HG03175 (cell line): ENCODE results near the gene PGAM1.
"Not testable (repeated sequence)": the region's sequence is repeated elsewhere in the genome, so short reads cannot be mapped to it uniquely, and the experiment has no call there.

Experiments
- ATAC-seq: cut with Tn5 transposase; IDR thresholded peaks from one replicate; pipeline ENCODE4 v1.9.1; 2021; ENCODE audit warnings: mild to moderate bottlenecking, moderate library complexity; ENCODE audit not compliant: unreplicated experiment

The PGAM1 gene

DNA sequence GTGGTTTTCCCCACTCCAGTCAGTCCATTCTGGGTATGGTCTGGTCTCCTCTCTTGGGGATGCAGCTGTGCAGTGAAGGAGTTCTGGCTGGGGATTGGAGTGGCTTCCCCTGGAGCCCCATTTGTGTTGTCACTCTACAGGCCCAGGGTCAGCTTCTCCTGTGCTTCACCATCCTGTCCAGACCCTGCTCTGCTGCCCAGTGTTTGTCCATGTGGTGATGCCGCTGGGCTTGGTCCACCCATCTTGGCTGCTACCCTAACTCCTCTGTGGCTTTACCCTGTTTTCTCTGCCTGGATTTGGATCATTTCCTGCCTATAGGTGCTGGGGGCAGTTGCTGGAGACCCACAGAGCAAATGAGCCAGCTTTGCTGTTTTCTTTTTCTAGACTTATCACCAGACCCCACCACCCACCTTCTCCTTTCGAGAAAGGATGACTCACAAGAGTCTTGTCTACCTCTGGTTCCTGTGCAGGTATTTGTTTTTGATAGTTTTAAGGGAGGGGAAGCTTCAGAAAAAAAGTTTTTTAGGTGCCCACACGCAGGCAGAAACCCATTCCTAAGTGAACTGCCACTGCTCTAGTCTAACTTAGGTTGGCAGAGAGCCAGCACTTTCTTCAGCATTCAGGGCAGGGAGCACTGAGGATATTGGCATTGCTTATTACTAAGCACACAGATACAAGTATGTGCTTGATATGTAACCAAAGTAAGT, 28.5 kb downstream of the PGAM1 start:
- no peak for ATAC-seq

DNA sequence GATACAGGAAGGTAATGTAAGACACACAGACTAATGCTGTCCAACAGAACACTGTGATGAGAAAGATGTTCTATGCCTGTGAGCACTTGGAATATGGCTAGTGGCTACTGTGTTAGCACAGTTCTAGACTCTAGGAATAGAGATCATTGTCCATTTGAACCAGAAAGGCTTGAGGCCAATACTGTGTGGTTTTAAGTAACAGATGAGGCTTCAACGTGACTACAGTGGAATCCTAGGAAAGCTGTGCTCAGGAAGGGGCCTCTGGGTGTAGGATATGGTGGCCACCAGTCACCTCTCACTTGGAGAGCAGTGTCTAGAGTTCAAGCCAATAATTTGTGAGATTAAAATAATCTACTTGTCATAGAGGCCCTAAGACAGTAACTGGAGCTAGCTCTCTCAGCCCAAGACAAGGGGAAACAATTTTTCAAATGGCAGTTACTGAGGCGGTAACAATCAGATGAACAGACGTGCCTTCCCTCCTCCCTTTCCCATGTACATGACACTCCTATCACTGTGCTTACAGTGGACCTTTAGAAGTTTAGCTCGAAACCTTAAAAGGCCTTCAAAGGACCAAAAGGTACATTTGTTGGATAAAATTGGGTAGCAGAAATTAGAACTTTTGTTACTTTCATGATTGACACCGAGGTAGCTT, 30.2 kb downstream of the PGAM1 start:
- no peak for ATAC-seq

DNA sequence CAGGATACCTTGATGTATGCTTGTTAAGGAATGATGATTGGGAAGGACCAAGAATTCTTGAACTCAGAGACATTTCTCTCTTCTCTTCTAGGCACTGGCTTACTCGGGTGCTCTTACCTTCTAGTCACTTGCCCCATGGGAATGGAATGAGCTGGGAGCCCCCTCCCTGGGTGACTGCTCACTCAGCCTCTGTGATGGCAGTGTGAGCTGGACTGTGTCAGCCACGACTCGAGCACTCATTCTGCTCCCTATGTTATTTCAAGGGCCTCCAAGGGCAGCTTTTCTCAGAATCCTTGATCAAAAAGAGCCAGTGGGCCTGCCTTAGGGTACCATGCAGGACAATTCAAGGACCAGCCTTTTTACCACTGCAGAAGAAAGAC, 30.7 kb downstream of the PGAM1 start:
- no peak for ATAC-seq

DNA sequence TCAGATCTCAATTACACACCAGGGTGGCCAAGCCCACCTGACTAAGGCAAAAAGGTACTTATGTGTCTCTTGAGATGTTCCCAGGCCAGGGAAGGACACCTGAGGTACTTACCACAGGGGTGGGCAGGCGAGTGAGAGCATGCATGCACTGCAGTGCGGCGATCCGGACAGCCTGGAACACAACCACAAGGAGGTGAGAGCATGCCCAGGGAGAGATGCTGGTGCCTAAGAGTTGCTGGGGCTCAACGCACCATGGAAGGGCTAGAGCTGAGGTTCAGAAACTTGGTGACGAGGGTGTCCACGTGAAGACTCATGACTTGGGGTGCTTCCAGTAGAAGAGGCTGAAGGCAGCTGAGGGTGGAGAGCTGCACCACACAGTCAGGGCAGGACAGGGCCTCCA, 33.1 kb downstream of the PGAM1 start:
- ATAC-seq, result no peak

DNA sequence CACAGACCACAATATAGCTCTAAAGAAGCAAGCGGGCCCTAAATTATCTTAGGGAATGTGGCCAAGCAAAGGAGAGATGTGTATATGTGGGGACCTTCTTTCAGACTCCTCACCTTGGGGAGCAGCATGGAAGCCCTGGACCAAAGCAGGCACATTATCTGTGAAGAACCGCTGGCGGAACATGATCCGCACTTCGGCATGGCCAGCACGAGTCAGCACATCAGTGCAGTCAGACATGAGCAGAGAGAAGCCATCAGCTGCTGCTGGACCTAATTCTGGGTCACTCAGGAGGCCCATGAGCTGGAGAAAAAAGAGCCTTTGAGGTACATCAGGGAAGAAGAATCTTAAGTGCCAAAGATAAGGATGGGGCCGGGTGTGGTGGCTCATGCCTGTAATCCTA, 33.9 kb downstream of the PGAM1 start:
- ATAC-seq, result no peak

DNA sequence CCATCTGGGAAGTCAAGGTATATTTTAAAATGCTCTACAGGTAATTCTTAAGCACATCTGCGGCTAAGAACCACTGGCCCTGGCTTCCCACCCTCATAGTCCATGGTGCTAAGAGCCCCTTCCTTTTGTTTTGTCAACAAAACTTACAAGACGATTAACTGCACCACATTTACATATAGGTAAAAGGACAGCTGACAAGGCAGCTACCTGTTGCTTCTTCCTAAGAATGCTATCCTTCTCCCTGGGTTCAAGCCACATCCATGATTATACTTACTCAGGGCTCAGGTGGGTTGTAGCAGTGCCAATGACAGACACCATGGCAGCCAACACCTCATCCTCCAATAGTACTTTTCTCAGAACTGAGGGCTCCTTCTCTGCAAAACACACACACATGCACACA, 36.3 kb downstream of the PGAM1 start:
- no peak for ATAC-seq

DNA sequence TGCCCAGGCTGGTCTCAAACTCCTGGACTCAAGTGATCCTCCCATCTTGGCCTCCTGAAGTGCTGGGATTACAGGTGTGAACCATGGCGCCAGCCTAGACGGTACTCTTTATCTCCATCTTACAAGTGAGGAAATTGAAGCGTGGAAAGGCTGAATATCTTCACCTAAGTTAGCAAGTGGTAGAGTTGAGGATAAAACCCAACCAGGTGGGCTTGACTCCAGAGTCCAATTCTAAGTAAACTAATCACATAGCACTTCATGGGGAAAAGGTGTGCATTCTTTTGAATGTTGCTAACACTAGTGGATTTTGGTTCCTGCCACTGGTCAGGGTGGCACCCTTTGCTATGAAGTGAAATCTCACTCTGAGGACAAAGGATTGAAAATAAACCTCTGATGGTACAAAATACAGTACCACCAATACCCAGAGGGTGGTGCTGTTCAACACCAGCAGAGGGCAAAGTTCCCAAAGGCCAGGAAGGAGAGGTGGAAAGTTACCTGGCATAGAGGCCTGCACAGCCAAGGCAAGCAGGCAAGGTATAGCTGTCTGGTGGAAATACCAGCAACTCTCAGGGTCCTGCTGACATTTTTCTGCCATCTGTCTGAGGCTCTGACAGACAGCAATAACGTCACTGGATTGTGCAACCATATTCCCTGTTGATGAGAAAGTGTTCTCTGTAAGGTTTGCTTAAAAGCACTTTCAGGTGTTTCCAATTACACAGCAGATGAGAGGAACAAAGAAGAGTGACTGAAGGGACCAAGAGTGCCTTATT, 37.6 kb downstream of the PGAM1 start:
- ATAC-seq, result no peak

DNA sequence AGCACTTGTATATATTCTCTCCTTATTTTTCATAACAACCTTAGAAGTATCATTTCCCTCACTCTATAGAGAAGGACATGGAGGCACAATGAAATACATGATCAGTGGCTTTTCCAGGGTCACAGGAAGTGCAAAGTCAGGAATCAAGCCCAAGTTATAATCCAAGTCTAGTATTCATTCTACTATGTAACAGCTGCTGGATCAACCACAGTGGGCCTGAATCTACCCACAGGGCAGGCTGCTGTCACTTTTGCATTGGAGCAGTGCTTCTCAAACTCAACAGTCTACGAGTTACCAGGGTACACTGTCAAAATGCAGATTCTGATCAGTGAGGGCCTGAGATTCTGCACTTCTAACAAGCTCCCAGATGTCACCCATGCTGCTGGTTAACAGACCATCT, 38.2 kb downstream of the PGAM1 start:
- ATAC-seq, result no peak

DNA sequence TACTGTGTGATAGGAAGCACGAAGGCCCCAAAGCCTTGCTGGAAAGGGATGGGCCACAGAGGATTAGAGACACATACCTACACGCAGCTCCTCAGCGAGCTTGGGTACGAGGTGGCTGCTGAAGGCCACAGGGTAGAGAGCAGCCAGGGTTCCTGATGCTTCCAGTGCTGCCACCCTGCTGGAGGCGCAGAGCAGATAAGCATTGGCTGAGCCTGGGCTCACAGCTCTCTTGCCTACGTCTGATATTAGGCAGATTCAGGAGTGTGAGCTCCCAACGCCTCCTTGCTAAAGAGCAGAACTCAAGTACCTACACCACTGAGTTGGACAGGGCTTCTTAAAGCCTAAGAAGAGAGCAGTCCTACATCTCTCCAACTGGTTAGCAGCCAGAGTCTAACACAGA, 40.0 kb downstream of the PGAM1 start:
- ATAC-seq, result no peak

DNA sequence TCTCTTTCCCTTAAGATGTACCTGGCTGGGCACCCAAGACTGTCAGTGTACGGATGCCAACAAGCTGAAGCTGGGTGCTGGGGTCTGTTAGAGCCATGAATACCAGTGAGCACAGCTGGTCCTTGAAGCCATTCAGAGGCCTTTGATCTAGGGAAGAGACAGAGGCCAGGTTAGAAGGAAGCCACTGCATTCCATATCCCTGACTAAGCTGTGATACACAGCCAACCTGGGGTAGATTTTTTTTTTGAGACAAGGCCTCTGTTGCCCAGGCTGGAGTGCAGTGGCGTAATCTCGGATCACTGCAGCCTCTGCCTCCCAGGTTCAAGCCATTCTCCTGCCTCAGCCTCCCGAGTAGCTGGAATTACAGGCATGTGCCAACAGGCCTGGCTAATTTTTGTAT, 40.8 kb downstream of the PGAM1 start:
- no peak for ATAC-seq

DNA sequence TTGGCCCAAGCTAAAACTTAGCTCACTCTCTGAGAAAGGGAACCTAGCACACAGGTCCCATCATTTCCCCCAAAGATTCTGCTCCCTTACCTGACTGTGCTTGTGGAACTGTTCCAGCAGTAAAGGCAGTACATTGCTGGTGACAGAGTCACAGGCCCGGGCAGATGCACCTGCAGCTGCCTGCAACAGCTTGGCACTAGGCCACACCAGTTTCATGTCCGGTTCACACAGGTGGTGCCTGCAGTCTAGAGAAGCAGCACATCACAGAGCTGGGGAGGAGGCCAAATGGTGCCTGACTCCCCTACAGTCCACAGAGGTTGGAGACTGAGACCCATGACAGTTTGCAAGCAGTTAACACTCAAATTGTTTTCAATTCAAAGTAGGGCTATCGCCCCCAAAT, 42.2 kb downstream of the PGAM1 start:
- no peak for ATAC-seq

DNA sequence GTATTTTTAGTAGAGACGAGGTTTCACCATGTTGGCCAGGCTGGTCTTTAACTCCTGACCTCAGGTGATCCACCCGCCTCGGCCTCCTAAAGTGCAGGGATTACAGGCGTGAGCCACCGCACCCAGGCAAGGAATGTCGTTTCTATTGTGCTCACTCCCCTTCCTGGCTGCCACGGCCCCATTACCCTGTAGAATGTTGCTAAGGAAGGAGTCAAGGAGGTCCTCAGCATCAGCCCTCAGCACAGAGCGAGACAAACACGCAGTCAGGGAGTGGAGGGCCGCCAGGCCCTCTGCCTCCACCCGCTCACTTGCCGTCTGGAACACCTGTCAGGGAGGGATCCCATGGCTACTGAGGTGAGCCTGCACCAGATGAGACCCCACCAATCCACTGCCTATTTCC, 42.8 kb downstream of the PGAM1 start:
- not testable (repeated sequence) for ATAC-seq

DNA sequence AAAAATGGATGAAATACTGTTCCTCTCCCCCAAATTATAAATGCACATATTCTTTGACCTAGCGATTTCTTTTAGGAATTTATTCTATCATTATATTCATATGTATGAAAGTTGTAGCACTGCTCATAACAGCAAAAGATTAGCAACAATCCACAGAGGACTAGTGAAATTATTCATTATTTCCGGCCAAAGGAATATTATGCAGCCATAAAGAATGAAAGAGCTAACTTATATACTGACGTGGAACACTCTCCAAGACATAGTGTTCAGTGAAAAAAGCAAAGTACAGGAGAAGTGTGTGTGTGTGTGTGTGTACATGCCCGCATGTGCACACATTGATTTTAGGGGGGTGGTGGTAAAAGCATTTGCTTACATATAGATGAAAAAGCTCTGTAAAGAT, 48.9 kb downstream of the PGAM1 start:
- ATAC-seq, result no peak

DNA sequence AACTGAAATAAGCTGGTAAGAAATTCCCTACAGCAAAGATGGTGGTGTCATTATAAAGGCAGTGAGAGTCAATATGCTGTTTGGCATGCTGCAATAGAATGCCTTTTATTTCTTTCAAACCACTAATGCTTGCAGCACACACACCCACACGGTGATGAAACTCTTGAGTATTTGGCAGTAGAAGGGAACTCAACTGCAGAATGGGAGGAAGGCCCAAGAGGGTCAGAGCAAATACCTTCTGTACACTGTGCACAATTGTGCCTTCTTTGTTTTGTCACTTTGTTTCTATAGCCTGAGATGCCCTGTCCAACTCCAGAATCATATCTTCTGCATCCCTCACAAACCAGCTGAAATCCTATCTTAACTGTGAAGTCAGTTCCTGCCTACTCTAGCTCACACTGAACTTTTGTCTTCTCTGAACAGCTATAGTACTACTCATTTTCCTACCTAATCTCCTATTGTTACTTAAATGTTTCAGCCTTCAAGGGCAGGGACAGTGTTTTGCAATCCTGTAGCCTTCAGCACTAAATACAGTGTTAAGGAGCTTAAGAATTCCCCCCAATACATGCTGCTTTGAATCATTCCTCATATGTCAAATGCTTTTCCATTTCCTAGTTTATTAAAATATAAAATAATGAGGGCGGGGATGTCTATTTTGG, 50.1 kb downstream of the PGAM1 start:
- ATAC-seq, result no peak

DNA sequence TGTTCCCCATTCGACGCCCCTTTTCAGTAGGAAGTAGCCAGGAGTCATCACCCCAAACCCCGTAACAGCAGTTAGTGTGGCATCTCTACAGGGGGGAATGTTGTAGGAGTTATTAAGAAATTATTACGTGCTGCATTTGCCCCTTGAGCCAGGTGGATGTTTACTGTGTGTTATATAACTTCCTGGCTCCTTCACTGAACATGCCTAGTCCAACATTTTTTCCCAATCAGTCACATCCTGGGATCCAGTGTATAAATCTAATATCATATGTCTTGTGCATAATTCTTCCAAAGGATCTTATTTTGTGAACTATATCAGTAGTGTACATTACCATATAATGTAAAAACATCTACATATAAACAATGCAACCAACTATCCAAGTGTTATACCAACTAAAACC, 53.4 kb downstream of the PGAM1 start:
- not testable (repeated sequence) for ATAC-seq

DNA sequence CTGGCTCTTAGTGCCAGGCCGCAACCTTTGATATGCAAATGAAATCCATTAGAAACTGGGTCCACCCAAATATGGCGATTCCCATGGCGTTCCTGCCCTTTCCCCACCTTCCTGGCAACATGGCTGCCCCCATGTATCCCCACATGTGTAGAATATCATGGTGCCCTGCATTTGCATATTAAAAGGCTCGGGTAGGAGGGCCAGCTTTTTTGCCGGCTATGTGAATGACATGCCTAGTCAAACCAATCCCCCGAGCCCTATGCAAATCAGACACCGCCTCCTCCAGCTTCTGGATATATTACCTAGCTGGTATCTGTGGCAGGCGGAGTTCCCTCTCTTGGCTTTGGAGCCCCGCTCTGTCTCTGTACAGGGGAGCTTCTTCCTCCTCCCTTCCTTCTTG, 53.9 kb downstream of the PGAM1 start:
- no peak for ATAC-seq

DNA sequence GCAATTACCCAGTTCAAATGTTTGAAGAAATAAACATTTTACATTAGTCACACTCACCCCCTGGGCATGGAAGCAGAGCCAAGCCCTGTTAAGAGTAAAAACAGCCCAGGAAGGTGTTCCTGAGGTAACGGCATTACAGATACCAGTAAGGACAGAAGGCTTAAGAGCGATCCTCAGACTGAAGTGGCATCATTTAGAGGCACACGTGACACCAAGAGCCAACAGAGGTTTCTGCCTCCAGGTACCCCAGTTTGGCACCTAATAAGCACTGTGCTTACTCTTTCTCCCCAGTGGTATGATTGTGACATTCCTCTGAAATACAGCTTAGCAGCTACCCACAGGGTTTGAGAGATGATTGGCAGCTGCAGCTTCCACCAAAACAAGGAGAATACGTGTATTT, 55.1 kb downstream of the PGAM1 start:
- ATAC-seq, result no peak

DNA sequence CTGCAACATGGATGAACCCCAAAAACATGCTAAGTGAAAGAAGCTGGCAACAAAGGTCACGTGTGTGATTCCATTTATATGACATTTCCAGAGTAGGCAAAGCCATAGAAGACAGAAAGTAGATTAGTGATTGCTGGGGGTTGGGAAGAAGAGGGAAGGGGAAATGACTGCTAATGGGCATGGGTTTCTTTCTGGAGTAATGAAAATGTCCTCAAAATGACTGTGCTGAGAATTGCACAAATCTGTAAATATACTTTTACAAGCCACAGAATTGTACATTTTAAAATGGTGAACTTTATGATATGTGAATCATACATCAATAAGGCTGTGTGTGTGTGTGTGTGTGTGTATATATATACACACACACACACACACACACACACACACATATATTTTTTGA, 56.4 kb downstream of the PGAM1 start:
- ATAC-seq, result no peak
